ENCODE data around the gene NIPA2. TPM values are rescaled to one million over a fixed set of nuclear protein-coding genes. Genes with fewer than 3 reads are reported as not detected.

Gene NIPA2
- polyA plus RNA-seq, 4 donors = 15.0 to 40.3 (median 30.5) TPM

DNA sequence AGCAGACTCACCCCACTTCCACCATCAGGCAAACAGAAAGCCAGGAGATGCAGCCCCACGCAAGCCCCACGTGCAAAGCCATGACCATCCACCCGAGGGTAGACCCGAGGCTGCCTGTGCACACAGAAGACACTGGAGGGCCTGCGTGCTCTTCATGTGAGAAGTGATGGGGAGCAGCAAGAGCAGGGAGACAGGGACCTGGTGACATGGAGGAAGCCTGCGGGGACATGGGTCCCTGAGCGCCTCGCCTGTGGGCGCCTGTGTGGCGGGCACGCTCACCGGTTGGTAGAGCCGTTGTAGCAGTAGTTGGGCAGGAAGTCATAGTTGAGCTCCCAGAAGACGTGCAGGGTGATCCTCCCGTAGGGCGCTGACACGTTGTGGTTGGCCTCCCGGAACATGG is 65.0 kb downstream of the NIPA2 start:
- DNase-seq = no peak
- H3K9me3 ChIP-seq (ENCODE audit: control insufficient read depth in 2 of 2, insufficient read depth in 1 of 2, low read depth in 1 of 2, low read length in 1 of 2) = no peaks in the 10 kb centered on the region
- WGBS, 3 donors = 92 to 95% (median 95%) methylated on average over 18 of the region's 18 CpGs
- H3K4me1 ChIP-seq (ENCODE audit: control insufficient read depth in 3 of 3, insufficient read depth in 2 of 3, low read depth in 1 of 3, low read length in 2 of 3) = no peaks in the 10 kb centered on the region
- H3K27me3 ChIP-seq (ENCODE audit: control insufficient read depth in 3 of 3, insufficient read depth in 3 of 3, low read length in 3 of 3) = no peaks in the 10 kb centered on the region
- H3K4me3 ChIP-seq (ENCODE audit: low read depth in 1 of 3, low read length in 3 of 3) = no peak overlapping the region
- no peak for FAIRE-seq
- H3K36me3 ChIP-seq (ENCODE audit: control insufficient read depth in 3 of 3, insufficient read depth in 2 of 3, low read depth in 1 of 3, low read length in 3 of 3) = peaks cover 7 to 67% (median 9%) of the 10 kb centered on the region in 3 donors
- H3K27ac ChIP-seq (ENCODE audit: low read depth in 1 of 3, low read length in 2 of 3) = no peak overlapping the region

DNA sequence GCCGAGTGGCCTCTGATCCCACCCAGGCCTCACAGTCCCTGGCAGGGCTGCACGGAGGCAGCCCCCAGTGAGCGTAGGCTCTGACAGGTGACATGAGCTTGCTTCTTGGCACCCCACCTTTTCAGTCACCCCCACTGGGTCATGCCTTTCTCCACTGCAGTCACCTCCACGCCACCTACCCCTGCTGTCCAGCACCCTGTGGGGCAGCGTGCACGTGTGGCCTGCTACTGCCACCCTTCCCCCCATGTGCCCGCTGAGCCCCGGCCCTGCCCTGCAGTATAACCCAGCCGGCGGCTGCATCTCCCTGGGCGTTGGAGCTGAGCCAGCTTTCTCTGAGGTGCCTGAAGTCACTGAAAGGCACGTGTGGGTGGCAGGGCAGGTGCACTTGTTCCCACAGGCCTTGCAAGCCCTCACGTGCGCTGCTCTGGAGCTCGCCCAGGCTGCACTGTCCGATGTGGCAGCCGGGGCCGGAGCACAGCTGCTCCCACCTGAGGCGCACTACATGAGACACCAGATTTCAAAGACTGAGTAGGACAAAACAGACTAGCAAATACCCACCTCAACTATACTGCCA is 65.6 kb downstream of the NIPA2 start:
- H3K4me3 ChIP-seq (ENCODE audit: low read depth in 1 of 3, low read length in 3 of 3) = no peak overlapping the region
- no peak overlapping the region for H3K27ac ChIP-seq (ENCODE audit: low read depth in 1 of 3, low read length in 2 of 3)
- H3K4me1 ChIP-seq (ENCODE audit: control insufficient read depth in 3 of 3, insufficient read depth in 2 of 3, low read depth in 1 of 3, low read length in 2 of 3) = no peaks in the 10 kb centered on the region
- peaks cover 9 to 67% (median 10%) of the 10 kb centered on the region in 3 donors for H3K36me3 ChIP-seq (ENCODE audit: control insufficient read depth in 3 of 3, insufficient read depth in 2 of 3, low read depth in 1 of 3, low read length in 3 of 3)
- H3K27me3 ChIP-seq (ENCODE audit: control insufficient read depth in 3 of 3, insufficient read depth in 3 of 3, low read length in 3 of 3) = no peaks in the 10 kb centered on the region
- no peak for FAIRE-seq
- peak in 1 of 2 donors; percentile 70 for DNase-seq
- H3K9me3 ChIP-seq (ENCODE audit: control insufficient read depth in 2 of 2, insufficient read depth in 1 of 2, low read depth in 1 of 2, low read length in 1 of 2) = no peaks in the 10 kb centered on the region
- 22 to 71% (median 40%) methylated on average over 18 to 19 of the region's 19 CpGs for WGBS, 3 donors

DNA sequence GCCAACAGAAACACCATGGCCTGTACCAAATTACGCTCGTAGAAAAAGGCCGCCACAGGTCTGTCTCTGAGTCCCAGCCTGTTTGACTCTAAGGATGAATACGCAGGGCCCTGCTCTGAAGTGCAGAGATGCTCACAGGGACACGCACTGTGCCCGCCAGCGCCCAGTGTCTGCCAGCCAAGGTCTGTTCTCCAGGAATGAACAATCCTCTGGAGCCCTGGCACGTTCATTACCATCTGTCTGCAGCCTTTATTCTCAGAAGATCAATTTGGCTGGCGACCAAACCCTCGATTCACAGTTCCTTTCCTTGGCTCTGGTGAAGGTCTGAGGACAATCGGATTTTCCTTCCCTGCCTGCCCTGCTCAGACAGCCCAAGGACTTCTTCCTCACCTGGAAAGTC is 66.3 kb downstream of the NIPA2 start:
- Histone ChIP-seq H3K27ac (ENCODE audit: low read depth in 1 of 3, low read length in 2 of 3) (no peak overlapping the region), H3K9me3 (ENCODE audit: control insufficient read depth in 2 of 2, insufficient read depth in 1 of 2, low read depth in 1 of 2, low read length in 1 of 2) (no peaks in the 10 kb centered on the region), H3K4me3 (ENCODE audit: low read depth in 1 of 3, low read length in 3 of 3) (no peak overlapping the region), H3K27me3 (ENCODE audit: control insufficient read depth in 3 of 3, insufficient read depth in 3 of 3, low read length in 3 of 3) (no peaks in the 10 kb centered on the region), H3K36me3 (ENCODE audit: control insufficient read depth in 3 of 3, insufficient read depth in 2 of 3, low read depth in 1 of 3, low read length in 3 of 3) (peaks cover 10 to 67% (median 12%) of the 10 kb centered on the region in 3 donors), H3K4me1 (ENCODE audit: control insufficient read depth in 3 of 3, insufficient read depth in 2 of 3, low read depth in 1 of 3, low read length in 2 of 3) (no peaks in the 10 kb centered on the region)
- no peak for FAIRE-seq
- no peak for DNase-seq
- 75 to 91% (median 84%) methylated on average over 11 of the region's 11 CpGs for WGBS, 3 donors

DNA sequence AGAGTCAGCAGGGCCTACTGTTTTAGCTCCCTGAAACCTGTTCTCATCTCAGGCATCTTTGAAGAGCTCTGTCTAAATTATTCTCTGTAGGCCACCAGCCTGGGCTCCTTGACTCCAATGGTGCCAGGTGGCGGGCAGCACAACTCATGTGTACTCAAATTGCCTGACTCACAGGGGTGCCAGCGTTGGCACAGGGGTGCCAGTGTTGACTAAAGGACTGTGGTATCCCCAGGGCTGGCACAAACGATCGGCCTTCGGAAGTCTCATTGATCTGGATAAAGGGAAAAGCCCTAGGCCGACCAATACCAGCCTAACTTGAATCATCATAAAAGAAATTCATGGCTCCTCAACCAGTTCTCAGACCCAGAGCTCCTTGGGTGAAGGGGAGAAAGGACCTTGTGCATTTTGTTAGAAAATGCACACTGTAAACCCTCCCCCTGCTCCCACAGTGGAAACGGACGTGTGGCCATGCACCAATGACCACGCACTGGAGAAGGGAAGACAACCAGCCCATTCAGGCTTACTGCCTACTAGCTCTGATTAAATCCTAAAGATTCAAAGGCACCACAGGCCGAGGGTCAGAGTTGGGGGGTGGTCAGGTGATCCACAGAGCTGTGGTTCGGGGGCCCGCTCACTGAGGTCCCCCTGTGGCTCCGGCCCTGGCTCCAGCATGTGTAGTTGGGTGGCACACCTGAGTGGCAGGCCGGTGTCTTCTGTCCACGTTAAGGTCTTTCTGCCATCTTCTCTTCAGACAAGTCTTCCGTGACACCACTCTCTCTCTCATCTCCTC is 68.9 kb downstream of the NIPA2 start:
- Histone ChIP-seq H3K36me3 (ENCODE audit: control insufficient read depth in 3 of 3, insufficient read depth in 2 of 3, low read depth in 1 of 3, low read length in 3 of 3) (peaks cover 13 to 71% (median 14%) of the 10 kb centered on the region in 3 donors), H3K27ac (ENCODE audit: low read depth in 1 of 3, low read length in 2 of 3) (no peak overlapping the region), H3K4me1 (ENCODE audit: control insufficient read depth in 3 of 3, insufficient read depth in 2 of 3, low read depth in 1 of 3, low read length in 2 of 3) (no peaks in the 10 kb centered on the region), H3K4me3 (ENCODE audit: low read depth in 1 of 3, low read length in 3 of 3) (no peak overlapping the region), H3K27me3 (ENCODE audit: control insufficient read depth in 3 of 3, insufficient read depth in 3 of 3, low read length in 3 of 3) (no peaks in the 10 kb centered on the region), H3K9me3 (ENCODE audit: control insufficient read depth in 2 of 2, insufficient read depth in 1 of 2, low read depth in 1 of 2, low read length in 1 of 2) (no peaks in the 10 kb centered on the region)
- 88 to 94% (median 92%) methylated on average over 16 of the region's 16 CpGs for WGBS, 3 donors
- FAIRE-seq (no peak), DNase-seq (no peak)

DNA sequence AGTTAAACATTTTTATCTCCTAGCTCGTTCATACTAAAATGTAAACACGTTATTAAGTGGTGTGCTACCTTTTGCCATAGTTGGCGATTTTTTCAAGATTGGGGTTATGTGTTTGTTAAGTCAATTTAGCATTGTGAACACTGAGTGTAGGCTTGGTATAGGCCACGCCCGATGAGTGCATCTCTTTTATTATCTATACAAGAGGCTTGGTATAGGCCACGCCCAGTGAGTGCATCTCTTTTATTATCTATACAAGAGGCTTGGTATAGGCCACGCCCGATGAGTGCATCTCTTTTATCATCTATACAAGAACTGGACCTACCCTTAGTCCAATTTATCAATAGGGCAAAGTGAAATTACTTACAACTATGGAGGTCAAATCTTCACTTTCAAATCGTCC is 70.4 kb downstream of the NIPA2 start:
- Histone ChIP-seq H3K9me3 (ENCODE audit: control insufficient read depth in 2 of 2, insufficient read depth in 1 of 2, low read depth in 1 of 2, low read length in 1 of 2) (no peaks in the 10 kb centered on the region), H3K4me1 (ENCODE audit: control insufficient read depth in 3 of 3, insufficient read depth in 2 of 3, low read depth in 1 of 3, low read length in 2 of 3) (no peaks in the 10 kb centered on the region), H3K27ac (ENCODE audit: low read depth in 1 of 3, low read length in 2 of 3) (no peak overlapping the region), H3K4me3 (ENCODE audit: low read depth in 1 of 3, low read length in 3 of 3) (no peak overlapping the region), H3K36me3 (ENCODE audit: control insufficient read depth in 3 of 3, insufficient read depth in 2 of 3, low read depth in 1 of 3, low read length in 3 of 3) (peaks cover 10 to 67% (median 17%) of the 10 kb centered on the region in 3 donors), H3K27me3 (ENCODE audit: control insufficient read depth in 3 of 3, insufficient read depth in 3 of 3, low read length in 3 of 3) (no peaks in the 10 kb centered on the region)
- no peak for FAIRE-seq
- no peak for DNase-seq
- 92% methylated on average over 9 of the region's 9 CpGs for WGBS, 3 donors

DNA sequence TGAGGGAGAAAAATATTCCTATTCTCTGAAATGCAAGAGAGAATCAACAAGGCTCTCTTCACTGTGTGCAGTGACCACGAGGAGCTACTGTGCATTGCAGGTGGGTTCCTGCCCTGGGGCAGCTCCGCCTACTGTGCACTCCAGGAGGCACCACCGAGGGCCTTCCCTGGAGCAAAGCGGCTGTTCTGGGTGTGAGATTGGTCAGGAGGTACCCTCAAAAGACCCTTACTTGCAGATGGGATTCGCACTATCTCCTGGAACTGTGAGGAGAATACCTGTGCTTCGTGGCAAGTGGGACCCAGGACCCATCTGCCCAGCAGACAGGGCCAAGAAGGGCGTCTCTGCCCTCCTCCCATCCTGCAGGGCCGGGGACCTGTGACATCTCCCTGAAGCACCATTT is 72.8 kb downstream of the NIPA2 start:
- H3K9me3 ChIP-seq (ENCODE audit: control insufficient read depth in 2 of 2, insufficient read depth in 1 of 2, low read depth in 1 of 2, low read length in 1 of 2) = no peaks in the 10 kb centered on the region
- no peaks in the 10 kb centered on the region for H3K4me1 ChIP-seq (ENCODE audit: control insufficient read depth in 3 of 3, insufficient read depth in 2 of 3, low read depth in 1 of 3, low read length in 2 of 3)
- H3K27ac ChIP-seq (ENCODE audit: low read depth in 1 of 3, low read length in 2 of 3) = no peak overlapping the region
- WGBS, 3 donors = 89 to 93% (median 91%) methylated on average over 8 of the region's 8 CpGs
- no peak for DNase-seq
- H3K36me3 ChIP-seq (ENCODE audit: control insufficient read depth in 3 of 3, insufficient read depth in 2 of 3, low read depth in 1 of 3, low read length in 3 of 3) = peaks cover 9 to 72% (median 24%) of the 10 kb centered on the region in 3 donors
- no peaks in the 10 kb centered on the region for H3K27me3 ChIP-seq (ENCODE audit: control insufficient read depth in 3 of 3, insufficient read depth in 3 of 3, low read length in 3 of 3)
- no peak overlapping the region for H3K4me3 ChIP-seq (ENCODE audit: low read depth in 1 of 3, low read length in 3 of 3)
- no peak for FAIRE-seq

DNA sequence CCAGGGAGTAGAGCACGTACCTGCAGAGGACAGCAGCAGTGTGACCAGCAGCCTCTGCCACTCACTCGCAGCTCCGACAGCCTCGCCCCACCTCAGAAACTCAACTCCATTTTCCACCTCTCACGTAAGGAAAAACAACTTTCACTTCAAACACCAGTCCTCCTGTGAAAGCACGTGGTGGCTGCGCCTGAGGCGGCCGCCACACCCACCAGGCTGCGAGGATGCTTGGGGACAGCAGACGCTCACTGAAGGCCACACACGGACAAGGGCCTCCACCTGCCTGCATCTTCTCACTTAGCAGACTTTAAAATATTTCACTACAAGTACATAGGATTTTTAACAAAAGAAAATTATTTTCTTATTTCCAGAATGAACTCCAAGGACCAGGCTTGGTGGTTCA is 73.8 kb downstream of the NIPA2 start:
- H3K36me3 ChIP-seq (ENCODE audit: control insufficient read depth in 3 of 3, insufficient read depth in 2 of 3, low read depth in 1 of 3, low read length in 3 of 3) = peaks cover 9 to 73% (median 25%) of the 10 kb centered on the region in 3 donors
- FAIRE-seq (no peak), DNase-seq (no peak)
- H3K4me1 ChIP-seq (ENCODE audit: control insufficient read depth in 3 of 3, insufficient read depth in 2 of 3, low read depth in 1 of 3, low read length in 2 of 3) = no peaks in the 10 kb centered on the region
- H3K27me3 ChIP-seq (ENCODE audit: control insufficient read depth in 3 of 3, insufficient read depth in 3 of 3, low read length in 3 of 3) = no peaks in the 10 kb centered on the region
- no peak overlapping the region for H3K4me3 ChIP-seq (ENCODE audit: low read depth in 1 of 3, low read length in 3 of 3)
- no peak overlapping the region for H3K27ac ChIP-seq (ENCODE audit: low read depth in 1 of 3, low read length in 2 of 3)
- no peaks in the 10 kb centered on the region for H3K9me3 ChIP-seq (ENCODE audit: control insufficient read depth in 2 of 2, insufficient read depth in 1 of 2, low read depth in 1 of 2, low read length in 1 of 2)
- WGBS, 3 donors = 94 to 96% (median 96%) methylated on average over 12 of the region's 12 CpGs

DNA sequence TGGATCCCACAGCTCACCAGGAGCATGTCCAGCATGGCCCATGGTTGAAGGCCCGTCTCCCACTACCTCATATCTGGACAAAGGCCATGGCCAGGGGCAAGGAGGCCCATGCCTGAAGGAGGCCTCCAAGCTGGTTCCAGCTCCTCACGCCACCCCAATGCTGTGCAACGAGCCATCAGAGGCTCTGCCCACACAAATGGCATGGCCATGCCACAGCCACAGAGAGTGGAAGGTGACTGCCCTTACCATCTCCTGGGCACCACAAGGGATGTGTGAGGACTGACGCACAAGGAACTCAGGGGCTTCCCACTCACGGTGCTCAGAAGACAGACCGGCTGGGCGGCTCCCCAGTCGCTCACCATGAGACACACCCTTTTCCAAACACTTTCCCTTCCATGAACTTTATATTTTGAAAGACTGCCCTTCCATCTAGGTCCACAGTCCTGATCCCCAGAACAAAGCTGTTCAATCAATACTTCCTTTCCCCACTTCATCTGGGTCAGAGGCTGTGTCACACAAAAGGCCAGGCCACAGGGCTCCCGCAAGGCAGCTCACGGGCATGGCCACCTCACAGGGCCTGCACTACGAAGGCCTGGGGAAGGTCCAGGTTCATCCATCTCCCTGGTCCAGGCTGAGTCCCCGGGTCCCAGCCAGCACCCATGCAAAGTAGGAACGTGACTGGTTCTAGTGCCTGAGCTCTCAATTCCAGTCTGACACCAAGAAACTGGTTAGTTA is 75.3 kb downstream of the NIPA2 start:
- Histone ChIP-seq H3K27ac (ENCODE audit: low read depth in 1 of 3, low read length in 2 of 3) (no peak overlapping the region), H3K36me3 (ENCODE audit: control insufficient read depth in 3 of 3, insufficient read depth in 2 of 3, low read depth in 1 of 3, low read length in 3 of 3) (peaks cover 9 to 76% (median 29%) of the 10 kb centered on the region in 3 donors), H3K27me3 (ENCODE audit: control insufficient read depth in 3 of 3, insufficient read depth in 3 of 3, low read length in 3 of 3) (no peaks in the 10 kb centered on the region), H3K4me3 (ENCODE audit: low read depth in 1 of 3, low read length in 3 of 3) (no peak overlapping the region), H3K4me1 (ENCODE audit: control insufficient read depth in 3 of 3, insufficient read depth in 2 of 3, low read depth in 1 of 3, low read length in 2 of 3) (no peaks in the 10 kb centered on the region), H3K9me3 (ENCODE audit: control insufficient read depth in 2 of 2, insufficient read depth in 1 of 2, low read depth in 1 of 2, low read length in 1 of 2) (no peaks in the 10 kb centered on the region)
- 92 to 95% (median 95%) methylated on average over 13 of the region's 13 CpGs for whole genome bisulfite sequencing, 3 donors
- DNase-seq (no peak), FAIRE-seq (no peak)

All from small intestine (tissue), 7 donors.